ENCODE data around the gene CAMK1. TPM values are rescaled to one million over a fixed set of nuclear protein-coding genes. Genes with fewer than 3 reads are reported as not detected.

Gene CAMK1
- total and polyA plus RNA-seq, 8 donors: 2.0 to 23.7 (median 5.4) TPM

DNA sequence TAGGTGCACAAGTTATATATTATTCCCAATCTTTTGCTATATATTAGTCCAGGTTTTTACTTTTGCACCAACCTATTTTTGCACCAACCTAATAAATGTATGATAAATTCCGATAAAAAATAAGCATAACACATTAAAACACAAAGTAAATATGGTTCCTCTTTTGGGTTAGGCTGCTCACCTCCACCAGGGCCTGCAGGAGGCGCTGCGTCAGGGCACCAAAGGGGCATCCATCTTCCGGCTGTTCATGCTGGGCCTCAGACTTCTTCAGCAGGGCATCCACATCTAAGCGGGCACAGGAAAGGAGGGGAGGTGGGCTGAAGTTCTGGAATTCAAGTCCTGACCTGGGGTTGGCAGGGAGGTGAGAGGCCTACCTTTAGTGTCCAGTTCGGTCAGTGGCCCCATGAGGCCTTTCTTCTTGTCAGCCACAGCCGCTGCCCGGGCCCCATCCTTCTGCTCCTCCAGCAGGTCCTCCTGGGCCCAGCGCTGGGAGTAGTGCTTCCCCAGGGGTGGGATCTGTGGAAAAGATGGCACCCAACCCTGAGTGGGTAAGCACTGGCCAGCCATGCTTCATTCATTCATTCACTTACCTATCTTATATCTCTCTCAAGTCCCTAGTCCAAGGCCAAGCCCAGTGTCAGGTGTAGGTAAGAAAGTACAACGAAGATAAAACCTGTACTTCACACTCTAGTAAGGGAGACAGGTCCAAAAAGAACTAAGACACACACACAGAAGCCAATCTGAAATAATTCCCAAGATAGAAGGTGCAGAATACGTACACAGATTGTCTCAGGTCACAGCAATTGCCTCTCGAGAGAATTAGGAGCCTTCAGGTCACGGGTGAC, 17.3 kb upstream of the CAMK1 start:
- Histone ChIP-seq H3K9me3 (no peaks in the 10 kb centered on the region), H3K4me3 (no peak overlapping the region), H3K27me3 (no peaks in the 10 kb centered on the region), H3K27ac (no peak overlapping the region), H3K36me3 (peaks cover 0 to 34% (median 0%) of the 10 kb centered on the region in 3 donors), H3K4me1 (peaks cover 0 to 4% (median 3%) of the 10 kb centered on the region in 3 donors)
- no peak for FAIRE-seq
- DNase-seq: no peak
- no peak for TF ChIP-seq CTCF (IDR thresholded peaks at IDR 0.05)
- intact Hi-C loops (cut with DNase I): no loop called here
- ATAC-seq: no peak
- WGBS, 2 donors: 80 to 85% methylated on average over 13 of the region's 13 CpGs

GRCh38 chr3:9786209-9786739, 16.5 kb upstream of the CAMK1 start:
- Histone ChIP-seq H3K27ac (no peak overlapping the region), H3K27me3 (no peaks in the 10 kb centered on the region), H3K4me1 (no peaks in the 10 kb centered on the region), H3K9me3 (no peaks in the 10 kb centered on the region), H3K4me3 (no peak overlapping the region), H3K36me3 (peaks cover 0 to 36% (median 0%) of the 10 kb centered on the region in 3 donors)
- no peak for TF ChIP-seq CTCF (IDR thresholded peaks at IDR 0.05)
- DNase-seq (no peak), FAIRE-seq (no peak), ATAC-seq (no peak)
- WGBS, 2 donors: 90 to 93% methylated on average over 7 of the region's 7 CpGs
- intact Hi-C loops (cut with DNase I): no loop called here

GRCh38 chr3:9785602-9786001, 15.9 kb upstream of the CAMK1 start:
- no peak overlapping the region for H3K4me3 ChIP-seq
- H3K4me1 ChIP-seq: no peaks in the 10 kb centered on the region
- TF ChIP-seq CTCF (IDR thresholded peaks at IDR 0.05): no peak
- 68 to 77% methylated on average over 7 of the region's 7 CpGs for WGBS, 2 donors
- ATAC-seq (peak in 1 of 4 donors; percentile 23), FAIRE-seq (no peak), DNase-seq (no peak)
- H3K36me3 ChIP-seq: peaks cover 0 to 36% (median 0%) of the 10 kb centered on the region in 3 donors
- H3K27ac ChIP-seq: no peak overlapping the region
- H3K27me3 ChIP-seq: no peaks in the 10 kb centered on the region
- intact Hi-C loops (cut with DNase I): no loop called here
- no peaks in the 10 kb centered on the region for H3K9me3 ChIP-seq

DNA sequence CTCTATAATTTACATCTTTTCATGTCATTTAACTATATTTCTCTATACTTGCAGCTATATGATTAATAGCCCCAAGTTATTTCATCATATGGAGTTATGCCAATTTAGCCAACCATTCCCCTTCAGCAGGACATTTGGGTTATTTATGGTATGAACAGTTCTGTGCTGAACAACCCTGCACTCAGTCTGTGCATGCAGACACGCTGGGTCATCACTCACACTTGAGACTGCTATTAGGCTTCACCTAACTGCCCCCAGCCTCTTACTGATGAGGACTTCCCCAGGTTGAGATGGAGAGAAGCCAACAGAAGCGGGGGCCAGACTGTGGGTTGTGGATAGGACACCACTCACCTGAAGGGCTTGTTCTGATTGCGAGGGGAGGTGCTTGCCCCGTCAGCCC, 15.2 kb upstream of the CAMK1 start:
- intact Hi-C loops (cut with DNase I): no loop called here
- no peak for TF ChIP-seq CTCF (IDR thresholded peaks at IDR 0.05)
- DNase-seq (no peak), ATAC-seq (no peak), FAIRE-seq (no peak)
- Histone ChIP-seq H3K36me3 (peaks cover 0 to 36% (median 0%) of the 10 kb centered on the region in 3 donors), H3K27me3 (no peaks in the 10 kb centered on the region), H3K27ac (no peak overlapping the region), H3K4me1 (no peaks in the 10 kb centered on the region), H3K4me3 (no peak overlapping the region), H3K9me3 (no peaks in the 10 kb centered on the region)
- WGBS, 2 donors: 89 to 93% methylated on average over 4 of the region's 4 CpGs

- H3K27me3 ChIP-seq: no peaks in the 10 kb centered on the region
- ATAC-seq: no peak
- no peak for FAIRE-seq
- no peak overlapping the region for H3K4me3 ChIP-seq
- H3K9me3 ChIP-seq: no peaks in the 10 kb centered on the region
- WGBS, 2 donors: 91 to 96% methylated on average over 14 of the region's 14 CpGs
- no peak for DNase-seq
- no peaks in the 10 kb centered on the region for H3K4me1 ChIP-seq
- intact Hi-C loops (cut with DNase I): no loop called here
- no peak for TF ChIP-seq CTCF (IDR thresholded peaks at IDR 0.05)
- peaks cover 0 to 36% (median 0%) of the 10 kb centered on the region in 3 donors for H3K36me3 ChIP-seq
- no peak overlapping the region for H3K27ac ChIP-seq
Measured at GRCh38 chr3:9783954-9784353, 14.2 kb upstream of the CAMK1 start.
